T-helper 2 cell treated with Interferon-gamma antibody and Interleukin-4, amounts not matched to agents 5 μg/mL and 100 μg/mL, for 36 hours (primary cell): Measurements from ENCODE around the gene APCDD1L.
"Not testable (repeated sequence)": the region's sequence is repeated elsewhere in the genome, so short reads cannot be mapped to it uniquely, and the experiment has no call there.

Experiments
- DNase-seq: peaks from one replicate; pipeline ENCODE4 v3.0.0; 2021; ENCODE audit warnings: low spot score
- H3K27ac Mint-ChIP-seq: one replicate; pipeline ENCODE4 v1.8.0; 2021; ENCODE audit warnings: mild to moderate bottlenecking, mixed read lengths
- H3K27me3 Mint-ChIP-seq: one replicate; pipeline ENCODE4 v1.8.0; 2021; ENCODE audit warnings: low read depth, mixed read lengths
- H3K36me3 Mint-ChIP-seq: one replicate; pipeline ENCODE4 v1.8.0; 2021; ENCODE audit warnings: low read depth, mixed read lengths
- H3K4me1 Mint-ChIP-seq: one replicate; pipeline ENCODE4 v1.8.0; 2021; ENCODE audit warnings: low read depth, mixed read lengths
- H3K4me3 Mint-ChIP-seq: one replicate; pipeline ENCODE4 v1.8.0; 2022; ENCODE audit warnings: mild to moderate bottlenecking, moderate library complexity, mixed read lengths
- H3K9me3 Mint-ChIP-seq: one replicate; pipeline ENCODE4 v1.8.0; 2021; ENCODE audit warnings: mixed read lengths

The APCDD1L gene

GRCh38 chr20:58414786-58415185, 100.4 kb downstream of the APCDD1L start:
- H3K4me3 Mint-ChIP-seq, H3K27me3 Mint-ChIP-seq, DNase-seq, H3K27ac Mint-ChIP-seq, H3K9me3 Mint-ChIP-seq: not testable (repeated sequence)
- Mint-ChIP-seq H3K4me1 (peaks cover 23% of the 10 kb centered on the region), H3K36me3 (peaks cover 35% of the 10 kb centered on the region)

GRCh38 chr20:58414216-58414615, 101.0 kb downstream of the APCDD1L start:
- not testable (repeated sequence) for H3K27me3 Mint-ChIP-seq, DNase-seq, H3K9me3 Mint-ChIP-seq, H3K27ac Mint-ChIP-seq, H3K4me3 Mint-ChIP-seq
- H3K4me1 Mint-ChIP-seq = peaks cover 28% of the 10 kb centered on the region
- peaks cover 31% of the 10 kb centered on the region for H3K36me3 Mint-ChIP-seq
